ENCODE data around the gene PRAMEF1. TPM values are rescaled to one million over a fixed set of nuclear protein-coding genes. Genes with fewer than 3 reads are reported as not detected.
"Not testable (repeated sequence)": the region's sequence is repeated elsewhere in the genome, so short reads cannot be mapped to it uniquely, and the experiment has no call there.

The PRAMEF1 gene
- total and polyA plus RNA-seq, 10 donors, result not detected

- H3K4me1 ChIP-seq, result no peaks in the 10 kb centered on the region
- no peak for TF ChIP-seq POLR2AphosphoS5 (IDR thresholded peaks at IDR 0.05)
- no peak for TF ChIP-seq CTCF (IDR thresholded peaks at IDR 0.05 in 8 of 11, conservative IDR thresholded peaks at IDR 0.05 in 3 of 11)
- TF ChIP-seq POLR2A (IDR thresholded peaks at IDR 0.05), result no peak
- peaks cover 0 to 15% (median 0%) of the 10 kb centered on the region in 7 donors for H3K27me3 ChIP-seq (replicated peaks in 1 of 7)
- no peak for DNase-seq
- intact Hi-C loops (cut with DNase I; ENCODE audit: low total_unique reads), result no loop called here
- no peak overlapping the region for H3K27ac ChIP-seq
- WGBS, 5 donors, result 84 to 94% (median 89%) methylated on average over 6 of the region's 6 CpGs
- no peaks in the 10 kb centered on the region for H3K36me3 ChIP-seq
- peaks cover 0 to 9% (median 9%) of the 10 kb centered on the region in 8 donors for H3K9me3 ChIP-seq
- H3K4me3 ChIP-seq, result no peak overlapping the region
Measured at GRCh38 chr1:12778907-12779306, 12.3 kb upstream of the PRAMEF1 start.

- 72 to 86% (median 80%) methylated on average over 4 to 5 of the region's 5 CpGs for WGBS, 5 donors
- H3K27ac ChIP-seq; H3K36me3 ChIP-seq; intact Hi-C loops (cut with DNase I; ENCODE audit: low total_unique reads); H3K4me3 ChIP-seq; DNase-seq; H3K4me1 ChIP-seq; H3K27me3 ChIP-seq (replicated peaks in 1 of 7): not testable (repeated sequence)
- H3K9me3 ChIP-seq, result peaks cover 0 to 35% (median 34%) of the 10 kb centered on the region in 8 donors
Measured at GRCh38 chr1:12781488-12781887, 9.7 kb upstream of the PRAMEF1 start.

- intact Hi-C loops (cut with DNase I; ENCODE audit: low total_unique reads); H3K36me3 ChIP-seq; H3K27me3 ChIP-seq (replicated peaks in 1 of 7); H3K27ac ChIP-seq; DNase-seq; H3K4me3 ChIP-seq; H3K4me1 ChIP-seq: not testable (repeated sequence)
- 31 to 48% (median 38%) methylated on average over 6 of the region's 7 CpGs for WGBS, 5 donors
- H3K9me3 ChIP-seq, result peaks cover 0 to 51% (median 37%) of the 10 kb centered on the region in 8 donors
Measured at GRCh38 chr1:12783783-12784182, 7.4 kb upstream of the PRAMEF1 start.

GRCh38 chr1:12784729-12785128, 6.5 kb upstream of the PRAMEF1 start:
- 81 to 94% (median 83%) methylated on average over 7 to 8 of the region's 8 CpGs for WGBS, 5 donors
- intact Hi-C loops (cut with DNase I; ENCODE audit: low total_unique reads); H3K4me1 ChIP-seq; DNase-seq; H3K36me3 ChIP-seq; H3K4me3 ChIP-seq; H3K27ac ChIP-seq; H3K27me3 ChIP-seq (replicated peaks in 1 of 7): not testable (repeated sequence)
- peaks cover 0 to 51% (median 37%) of the 10 kb centered on the region in 8 donors for H3K9me3 ChIP-seq

GRCh38 chr1:12798911-12799310, 7.7 kb downstream of the PRAMEF1 start:
- Histone ChIP-seq H3K4me3 (no peak overlapping the region), H3K27me3 (replicated peaks in 1 of 7) (peaks cover 0 to 4% (median 0%) of the 10 kb centered on the region in 7 donors), H3K27ac (no peak overlapping the region), H3K9me3 (peaks cover 0 to 8% (median 0%) of the 10 kb centered on the region in 8 donors), H3K4me1 (no peaks in the 10 kb centered on the region), H3K36me3 (no peaks in the 10 kb centered on the region)
- TF ChIP-seq POLR2A (IDR thresholded peaks at IDR 0.05), result no peak
- TF ChIP-seq POLR2AphosphoS5 (IDR thresholded peaks at IDR 0.05), result no peak
- no peak for TF ChIP-seq CTCF (IDR thresholded peaks at IDR 0.05 in 8 of 11, conservative IDR thresholded peaks at IDR 0.05 in 3 of 11)
- 52 to 85% (median 70%) methylated on average over 4 of the region's 4 CpGs for WGBS, 5 donors
- no peak for DNase-seq
- intact Hi-C loops (cut with DNase I; ENCODE audit: low total_unique reads), result no loop called here

- Histone ChIP-seq H3K4me1 (no peaks in the 10 kb centered on the region), H3K4me3 (no peak overlapping the region), H3K36me3 (no peaks in the 10 kb centered on the region), H3K9me3 (peaks cover 0 to 9% (median 1%) of the 10 kb centered on the region in 8 donors), H3K27ac (no peak overlapping the region), H3K27me3 (replicated peaks in 1 of 7) (peaks cover 0 to 4% (median 0%) of the 10 kb centered on the region in 7 donors)
- TF ChIP-seq POLR2AphosphoS5 (IDR thresholded peaks at IDR 0.05), result no peak
- TF ChIP-seq POLR2A (IDR thresholded peaks at IDR 0.05), result no peak
- no peak for TF ChIP-seq CTCF (IDR thresholded peaks at IDR 0.05 in 8 of 11, conservative IDR thresholded peaks at IDR 0.05 in 3 of 11)
- WGBS, 5 donors, result 49 to 65% (median 54%) methylated on average over 2 of the region's 2 CpGs
- intact Hi-C loops (cut with DNase I; ENCODE audit: low total_unique reads), result no loop called here
- DNase-seq, result no peak
Measured at GRCh38 chr1:12799730-12800129, 8.5 kb downstream of the PRAMEF1 start.
